Stimulated activated CD4-positive, alpha-beta T cell treated with anti-CD3 and anti-CD28 coated beads, Interleukin-2, amount 100 ng/mL, for 24 hours (primary cell): ENCODE measurements around the gene DUSP7.
A peak's percentile ranks its signal among the peaks of the same experiment; 100 is the strongest.

Source experiments
- DNase-seq, 2 donors: peaks; one replicate each; pipeline ENCODE4 v3.0.0-alpha.2; 2020

DUSP7 gene

GRCh38 chr3:52023860-52024764, 32.3 kb downstream of the DUSP7 start:
- DNase-seq, result no peak

GRCh38 chr3:52023101-52023770, 33.1 kb downstream of the DUSP7 start:
- DNase-seq, result no peak

GRCh38 chr3:52022323-52023100, 33.9 kb downstream of the DUSP7 start:
- DNase-seq, result no peak

- DNase-seq, result no peak
Observed at GRCh38 chr3:52021489-52022268, 34.7 kb downstream of the DUSP7 start.

- no peak for DNase-seq
Observed at GRCh38 chr3:52020796-52021195, 35.6 kb downstream of the DUSP7 start.

GRCh38 chr3:52019352-52020080, 36.9 kb downstream of the DUSP7 start:
- no peak for DNase-seq

- no peak for DNase-seq
Observed at GRCh38 chr3:52018319-52019000, 37.9 kb downstream of the DUSP7 start.

GRCh38 chr3:52017586-52017985, 38.8 kb downstream of the DUSP7 start:
- no peak for DNase-seq

GRCh38 chr3:52015438-52016228, 40.7 kb downstream of the DUSP7 start:
- no peak for DNase-seq

GRCh38 chr3:52014613-52015012, 41.8 kb downstream of the DUSP7 start:
- DNase-seq, result no peak

- DNase-seq, result no peak
Observed at GRCh38 chr3:52013802-52014598, 42.4 kb downstream of the DUSP7 start.

GRCh38 chr3:52012699-52013098, 43.7 kb downstream of the DUSP7 start:
- no peak for DNase-seq

GRCh38 chr3:52010431-52010830, 45.9 kb downstream of the DUSP7 start:
- no peak for DNase-seq

- DNase-seq, result no peak
Observed at GRCh38 chr3:52007291-52007690, 49.1 kb downstream of the DUSP7 start.

- no peak for DNase-seq
Observed at GRCh38 chr3:52006820-52007133, 49.6 kb downstream of the DUSP7 start.

GRCh38 chr3:52006017-52006819, 50.2 kb downstream of the DUSP7 start:
- DNase-seq, result no peak

GRCh38 chr3:52005571-52005986, 50.8 kb downstream of the DUSP7 start:
- DNase-seq, result peak in 1 of 2 donors; percentile 5

GRCh38 chr3:52004906-52005395, 51.4 kb downstream of the DUSP7 start:
- DNase-seq, result no peak
